GM18867 (cell line): ENCODE measurements around the gene NPFFR1.
A peak's percentile ranks its signal among the peaks of the same experiment; 100 is the strongest.

Experiments
- ATAC-seq: cut with Tn5 transposase; IDR thresholded peaks from one replicate; pipeline ENCODE4 v1.9.1; 2021; ENCODE audit warnings: mild to moderate bottlenecking, moderate library complexity; ENCODE audit not compliant: unreplicated experiment

The NPFFR1 gene

DNA sequence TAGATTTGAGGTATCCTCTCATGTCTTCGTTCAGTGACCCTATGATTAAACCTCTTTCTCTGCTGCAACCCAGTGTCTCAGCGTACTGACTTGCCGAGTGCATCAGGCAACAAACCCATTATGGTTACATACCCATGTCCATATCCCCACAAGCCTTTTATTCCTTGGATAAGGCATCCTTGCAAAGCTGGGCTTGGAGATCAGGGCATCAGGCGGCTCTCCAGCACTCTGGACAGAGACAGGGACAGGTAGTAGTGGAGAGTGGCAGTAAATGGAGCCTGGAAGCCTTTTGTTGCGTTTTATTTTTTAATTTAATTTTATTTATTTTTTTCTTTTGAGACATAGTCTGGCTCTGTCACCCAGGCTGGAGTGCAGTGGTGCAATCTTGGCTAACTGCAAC, 32.0 kb upstream of the NPFFR1 start:
- no peak for ATAC-seq

DNA sequence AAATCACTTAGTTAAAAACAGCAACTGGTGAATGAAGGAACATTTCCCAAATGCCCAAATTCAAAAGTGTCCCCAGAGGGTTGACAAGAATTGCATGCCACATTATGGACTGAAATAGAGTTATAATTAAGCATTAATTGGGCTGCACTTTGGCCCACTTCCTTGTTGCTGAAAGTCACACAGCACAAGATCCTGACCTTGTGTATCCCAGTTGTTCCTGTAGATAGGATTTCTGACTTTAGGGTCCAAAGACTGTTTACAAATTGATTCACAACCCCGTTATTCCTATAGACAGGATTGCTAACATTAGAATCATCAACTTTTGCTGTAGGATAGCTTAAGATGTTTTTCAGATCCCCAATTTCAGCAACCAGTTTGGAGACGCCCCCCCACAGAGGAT, 31.5 kb upstream of the NPFFR1 start:
- no peak for ATAC-seq

- ATAC-seq = no peak
Measured at GRCh38 chr10:70312972-70313371, 29.2 kb upstream of the NPFFR1 start.

DNA sequence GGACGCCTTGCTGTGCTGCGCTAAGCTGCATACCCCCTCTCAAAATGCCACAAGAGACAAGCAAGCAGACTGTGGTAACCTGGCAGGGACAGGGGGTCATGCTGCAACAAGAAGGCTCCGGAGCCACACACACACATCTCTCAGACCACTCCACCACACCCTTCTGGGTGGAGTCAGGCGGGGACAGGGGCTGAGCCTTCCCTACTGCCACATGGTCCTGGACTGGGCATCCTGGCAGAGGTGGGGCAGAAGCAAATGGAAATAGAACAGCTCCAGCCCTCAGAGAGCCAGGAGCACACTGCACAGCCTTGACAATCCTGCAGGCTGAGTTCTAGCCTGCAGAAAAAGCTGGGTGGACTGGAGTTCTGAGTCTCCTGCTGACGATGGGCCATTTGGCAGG, 28.4 kb upstream of the NPFFR1 start:
- ATAC-seq = no peak

GRCh38 chr10:70311698-70312097, 27.9 kb upstream of the NPFFR1 start:
- no peak for ATAC-seq

DNA sequence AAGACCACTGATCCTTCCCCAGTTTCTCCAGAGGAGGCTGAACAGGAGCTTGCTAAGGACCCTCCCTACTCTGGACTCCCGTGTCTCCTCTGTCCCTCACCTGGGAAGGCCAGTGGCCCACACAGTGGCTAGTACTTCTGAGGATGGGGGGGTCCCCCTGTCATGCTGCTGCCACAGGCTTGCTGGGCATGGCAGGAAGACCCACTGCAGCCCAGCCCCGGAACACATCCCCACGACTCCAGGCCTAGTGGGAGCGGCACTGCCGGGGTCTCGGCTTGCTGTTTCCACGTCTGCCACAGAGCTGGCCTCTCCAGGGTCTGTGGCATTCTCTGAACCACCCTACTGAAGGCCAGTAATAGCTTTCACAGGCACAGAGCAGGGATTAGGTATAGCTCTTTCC, 25.9 kb upstream of the NPFFR1 start:
- no peak for ATAC-seq

DNA sequence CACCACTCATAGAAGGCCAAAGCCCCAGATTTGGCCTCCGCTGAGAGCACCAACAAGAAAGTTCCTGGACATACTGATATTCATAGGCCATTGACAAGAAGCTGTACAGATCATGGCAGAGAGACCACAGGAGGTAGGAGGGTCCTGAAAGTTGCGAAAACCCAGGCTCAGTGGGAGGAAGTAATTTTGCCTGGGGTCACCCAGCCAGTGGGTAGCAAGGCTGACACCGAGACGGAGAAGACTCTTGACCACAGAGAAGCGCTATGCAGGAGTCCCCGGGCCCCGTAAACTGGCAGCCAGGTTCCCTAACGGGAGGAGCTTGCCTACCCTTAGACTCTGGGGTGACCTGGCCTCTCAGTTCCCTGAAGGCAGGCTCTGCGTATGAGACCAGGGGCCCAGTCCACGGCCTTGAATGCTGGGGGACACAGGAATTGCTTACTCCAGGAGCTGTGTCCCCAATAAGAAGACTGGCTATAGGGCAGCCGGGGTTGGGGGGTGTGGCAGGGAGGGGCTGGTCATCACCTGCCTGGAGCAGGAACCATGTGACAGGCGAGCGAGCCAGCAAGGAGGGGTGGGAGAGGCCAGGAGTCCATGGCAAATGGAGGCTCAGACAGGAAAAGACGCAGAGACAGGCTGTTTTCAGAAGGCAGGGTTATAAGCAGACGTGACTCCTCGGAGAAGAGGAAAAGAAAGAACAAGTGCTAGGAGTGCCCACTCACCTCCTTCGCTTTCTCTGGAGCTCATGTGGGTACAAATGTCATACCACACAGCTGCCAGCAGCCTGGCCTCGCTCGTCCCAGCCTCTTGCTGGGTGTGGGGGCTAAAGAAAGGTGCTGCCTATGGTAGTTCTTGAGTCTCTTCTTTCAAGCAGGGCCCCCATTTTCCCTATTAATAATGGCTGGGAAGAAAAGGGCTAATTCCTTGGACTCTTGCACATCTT, 24.6 kb upstream of the NPFFR1 start:
- no peak for ATAC-seq

DNA sequence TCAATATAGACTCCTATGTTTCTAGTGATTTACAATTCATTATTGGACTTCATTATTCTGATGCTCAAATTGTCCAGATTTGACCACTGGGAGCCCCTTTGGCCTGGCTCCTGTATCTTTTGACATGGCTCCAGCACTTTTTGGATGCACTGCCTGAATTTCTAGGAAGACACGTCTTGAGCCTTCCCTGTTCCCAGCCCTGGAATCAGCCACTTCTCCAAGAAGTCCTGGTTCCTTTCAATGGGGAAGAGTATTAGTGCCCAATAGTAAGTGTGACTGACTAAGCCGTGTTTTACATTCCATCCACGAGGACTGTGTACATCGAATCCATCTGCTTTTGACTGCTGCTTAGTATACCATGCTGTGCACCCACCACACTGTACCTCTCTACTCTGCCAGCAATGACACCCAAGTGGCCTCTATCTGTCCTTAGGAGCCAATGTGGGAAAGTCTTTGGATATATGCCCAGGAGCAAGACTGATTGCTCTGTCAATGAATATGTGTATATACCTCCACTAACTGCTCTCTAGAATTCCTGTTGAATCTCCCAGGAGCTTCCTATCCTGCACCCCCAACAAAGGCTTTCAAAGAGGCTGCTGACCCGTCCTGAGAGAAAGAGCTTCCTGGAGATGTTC, 23.2 kb upstream of the NPFFR1 start:
- no peak for ATAC-seq

GRCh38 chr10:70306181-70306705, 22.4 kb upstream of the NPFFR1 start:
- ATAC-seq = no peak

- ATAC-seq = no peak
Measured at GRCh38 chr10:70303730-70304129, 19.9 kb upstream of the NPFFR1 start.

- no peak for ATAC-seq
Measured at GRCh38 chr10:70302292-70302691, 18.5 kb upstream of the NPFFR1 start.

DNA sequence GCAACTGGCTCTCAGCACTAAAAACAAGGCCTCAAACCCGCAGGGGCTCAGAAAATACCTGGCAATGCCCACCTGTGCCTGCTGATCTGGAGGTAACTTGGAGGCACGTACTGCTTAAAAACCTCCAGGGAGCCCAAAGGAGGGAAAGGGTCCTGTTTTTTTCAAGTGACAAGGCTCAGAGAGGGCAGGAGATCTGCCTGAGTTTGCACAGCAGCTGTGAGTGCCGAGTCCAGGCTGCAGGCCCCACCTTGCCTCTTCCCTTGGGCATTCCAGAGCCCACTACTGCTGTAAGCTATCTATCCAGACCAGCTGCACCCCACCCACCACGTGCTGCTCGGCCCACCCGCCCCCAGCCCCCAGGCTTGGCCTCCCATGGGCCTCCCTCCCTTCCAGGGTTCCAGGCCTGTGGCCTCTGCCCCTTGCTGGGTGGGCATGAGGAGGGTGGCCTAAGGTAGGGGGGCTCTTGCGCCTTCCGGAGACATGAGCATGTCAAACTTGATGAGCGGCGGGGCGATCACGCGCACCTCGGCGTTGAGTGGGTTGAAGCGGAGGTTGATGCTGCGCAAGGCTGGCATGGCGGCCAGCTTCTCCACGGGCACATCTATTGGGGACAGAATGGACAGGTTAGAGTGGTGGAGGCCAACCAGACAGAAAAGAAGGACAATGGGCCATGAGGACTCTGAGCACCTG, 17.2 kb upstream of the NPFFR1 start:
- ATAC-seq = no peak

DNA sequence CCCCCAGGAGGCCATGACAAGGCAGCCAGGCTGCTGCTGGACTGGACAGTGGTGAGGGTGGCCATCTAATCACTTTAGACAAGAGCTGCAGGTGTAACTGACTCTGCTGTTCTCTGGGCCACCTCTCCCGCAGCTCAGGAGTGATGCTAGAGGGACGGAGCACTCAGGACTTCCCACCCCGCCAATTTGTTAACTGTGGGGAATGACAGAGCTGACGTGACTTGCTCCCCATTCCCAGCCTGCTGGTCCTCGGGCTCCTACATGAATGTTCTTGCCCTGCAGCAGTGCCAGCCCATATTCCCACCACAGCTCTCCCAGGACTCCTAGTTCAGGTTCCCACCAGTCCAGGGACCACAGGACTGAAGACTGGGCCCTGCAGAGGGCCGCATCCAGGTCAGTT, 16.7 kb upstream of the NPFFR1 start:
- no peak for ATAC-seq

DNA sequence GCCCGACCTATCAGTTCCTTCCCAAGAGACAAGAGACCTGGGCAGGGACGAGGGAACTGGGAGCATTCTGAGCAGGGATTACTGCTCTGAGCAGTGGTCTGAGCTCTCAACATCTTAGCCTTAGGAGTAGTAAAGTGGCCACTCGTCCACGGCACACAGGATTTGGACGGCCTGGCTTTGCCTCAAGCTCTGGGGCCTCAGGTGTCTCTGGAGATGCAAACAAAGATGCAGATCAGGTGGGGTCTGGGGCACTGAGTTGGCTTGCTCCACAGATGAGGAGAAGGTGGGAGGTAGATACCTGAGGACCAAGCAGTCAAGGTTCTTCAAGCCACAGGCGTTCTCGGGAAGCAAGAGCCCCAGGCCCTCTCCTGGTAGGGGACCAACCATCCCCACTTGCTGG, 16.1 kb upstream of the NPFFR1 start:
- no peak for ATAC-seq

GRCh38 chr10:70298393-70298792, 14.6 kb upstream of the NPFFR1 start:
- no peak for ATAC-seq

DNA sequence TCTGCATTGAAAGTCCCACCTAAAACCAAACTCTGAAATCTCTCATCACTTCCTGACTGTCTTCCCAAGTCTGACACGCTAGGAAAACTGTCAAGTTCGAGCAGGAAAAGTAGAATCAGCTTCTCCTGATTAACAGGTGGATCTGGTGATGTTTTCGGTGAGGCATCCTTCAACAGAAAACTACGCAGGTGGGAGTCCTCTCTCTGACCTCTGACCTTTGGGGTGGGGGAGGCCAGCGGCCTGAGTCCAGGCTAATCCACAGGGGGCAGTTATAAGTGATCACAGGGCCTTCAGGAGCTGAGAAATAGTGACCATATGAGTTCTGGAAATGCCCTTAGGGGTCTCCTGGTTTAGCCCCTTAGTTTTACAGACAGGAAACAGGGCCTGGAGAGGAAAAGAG, 13.4 kb upstream of the NPFFR1 start:
- ATAC-seq = no peak

- ATAC-seq = no peak
Measured at GRCh38 chr10:70296406-70296899, 12.6 kb upstream of the NPFFR1 start.

- no peak for ATAC-seq
Measured at GRCh38 chr10:70295926-70296325, 12.1 kb upstream of the NPFFR1 start.

GRCh38 chr10:70295321-70295720, 11.5 kb upstream of the NPFFR1 start:
- no peak for ATAC-seq

- ATAC-seq = peak; percentile 93
Measured at GRCh38 chr10:70293169-70293843, 9.5 kb upstream of the NPFFR1 start.

- ATAC-seq = no peak
Measured at GRCh38 chr10:70292004-70292403, 8.2 kb upstream of the NPFFR1 start.
